OCI-LY3 (cell line): ENCODE results near the gene ASS1.

Experiments used
- H2AFZ ChIP-seq: fragments of 200-600, 300-600 bp; shearing (Covaris generic); 2 replicates; pipeline ENCODE4 v1.6.0; 2014; ENCODE audit warnings: antibody characterized with exemption, low read depth, low read length
- H3K27ac ChIP-seq: fragments of 200-600, 300-600 bp; sonication (generic); 2 replicates; pipeline ENCODE4 v1.5.1; 2014; ENCODE audit warnings: mild to moderate bottlenecking, low read length, moderate library complexity, mixed read lengths
- H3K27me3 ChIP-seq: fragments of 200-600, 300-600 bp; sonication (generic); 2 replicates; pipeline ENCODE4 v1.6.1; 2014; ENCODE audit warnings: low read depth, low read length, mixed read lengths
- H3K36me3 ChIP-seq: fragments of 200-600, 300-600 bp; sonication (generic); replicated peaks from 2 replicates; pipeline ENCODE3; 2014; ENCODE audit warnings: low read depth, low read length, mixed read lengths
- H3K4me1 ChIP-seq: fragments of 300-600, 200-600 bp; sonication (generic); 2 replicates; pipeline ENCODE4 v1.6.1; 2014; ENCODE audit warnings: low read length, mixed read lengths
- H3K4me2 ChIP-seq: fragments of 200-600, 300-600 bp; sonication (generic); 2 replicates; pipeline ENCODE4 v1.6.1; 2014; ENCODE audit warnings: low read length, mixed read lengths
- H3K4me3 ChIP-seq: fragments of 300-600, 200-600 bp; sonication (generic); 2 replicates; pipeline ENCODE4 v1.5.1; 2014; ENCODE audit warnings: antibody characterized with exemption, mild to moderate bottlenecking, low read length, moderate library complexity
- H3K79me2 ChIP-seq: fragments of 300-600, 200-600 bp; shearing (Covaris generic); 2 replicates; pipeline ENCODE4 v1.6.1; 2014; ENCODE audit warnings: mild to moderate bottlenecking, low read length, mixed read lengths
- H3K9ac ChIP-seq: fragments of 300-600, 200-600 bp; shearing (Covaris generic); 2 replicates; pipeline ENCODE4 v1.6.0; 2014; ENCODE audit warnings: mild to moderate bottlenecking, low read length, moderate library complexity
- H3K9me3 ChIP-seq: fragments of 200-600, 300-600 bp; shearing (Covaris generic); 2 replicates; pipeline ENCODE4 v1.6.1; 2014; ENCODE audit warnings: low read length, mixed read lengths; ENCODE audit not compliant: insufficient read depth
- H4K20me1 ChIP-seq: fragments of 200-600, 300-600 bp; sonication (generic); 2 replicates; pipeline ENCODE4 v1.6.1; 2016; ENCODE audit warnings: low read length, mixed read lengths; ENCODE audit not compliant: insufficient read depth
- EZH2phosphoT487 ChIP-seq: fragments of 200-600 bp; shearing (Covaris generic); IDR thresholded peaks from 2 replicates; pipeline ENCODE4 v1.6.1; 2018; ENCODE audit warnings: antibody characterized with exemption, mixed run types, low read depth
- TF ChIP-seq, protein P1 (sequence below): fragments of 200-600, 300-600 bp; sonication (generic); IDR thresholded peaks from 2 replicates; pipeline ENCODE4 v1.5.1; 2014; ENCODE audit warnings: antibody characterized with exemption, low read length, low read depth

ASS1 gene

GRCh38 chr9:130478736-130479575, 34.2 kb downstream of the ASS1 start:
- no peaks in the 10 kb centered on the region for H3K36me3 ChIP-seq
- TF ChIP-seq, protein P1, sequence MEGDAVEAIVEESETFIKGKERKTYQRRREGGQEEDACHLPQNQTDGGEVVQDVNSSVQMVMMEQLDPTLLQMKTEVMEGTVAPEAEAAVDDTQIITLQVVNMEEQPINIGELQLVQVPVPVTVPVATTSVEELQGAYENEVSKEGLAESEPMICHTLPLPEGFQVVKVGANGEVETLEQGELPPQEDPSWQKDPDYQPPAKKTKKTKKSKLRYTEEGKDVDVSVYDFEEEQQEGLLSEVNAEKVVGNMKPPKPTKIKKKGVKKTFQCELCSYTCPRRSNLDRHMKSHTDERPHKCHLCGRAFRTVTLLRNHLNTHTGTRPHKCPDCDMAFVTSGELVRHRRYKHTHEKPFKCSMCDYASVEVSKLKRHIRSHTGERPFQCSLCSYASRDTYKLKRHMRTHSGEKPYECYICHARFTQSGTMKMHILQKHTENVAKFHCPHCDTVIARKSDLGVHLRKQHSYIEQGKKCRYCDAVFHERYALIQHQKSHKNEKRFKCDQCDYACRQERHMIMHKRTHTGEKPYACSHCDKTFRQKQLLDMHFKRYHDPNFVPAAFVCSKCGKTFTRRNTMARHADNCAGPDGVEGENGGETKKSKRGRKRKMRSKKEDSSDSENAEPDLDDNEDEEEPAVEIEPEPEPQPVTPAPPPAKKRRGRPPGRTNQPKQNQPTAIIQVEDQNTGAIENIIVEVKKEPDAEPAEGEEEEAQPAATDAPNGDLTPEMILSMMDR: no peak
- no peak for TF ChIP-seq EZH2phosphoT487
- H3K4me1 ChIP-seq: no peaks in the 10 kb centered on the region
- H4K20me1 ChIP-seq: no peaks in the 10 kb centered on the region
- no peak overlapping the region for H3K27ac ChIP-seq
- no peaks in the 10 kb centered on the region for H3K9me3 ChIP-seq
- no peak overlapping the region for H3K4me2 ChIP-seq
- no peaks in the 10 kb centered on the region; the same call in 1 of the 2 replicates for H3K27me3 ChIP-seq
- no peak overlapping the region for H2AFZ ChIP-seq
- H3K79me2 ChIP-seq: no peaks in the 10 kb centered on the region
- H3K9ac ChIP-seq: no peak overlapping the region
- no peak overlapping the region for H3K4me3 ChIP-seq

GRCh38 chr9:130479587-130479986, 34.8 kb downstream of the ASS1 start:
- no peak for TF ChIP-seq EZH2phosphoT487
- TF ChIP-seq, protein P1: no peak
- Histone ChIP-seq H3K9me3 (no peaks in the 10 kb centered on the region), H3K4me1 (no peaks in the 10 kb centered on the region), H2AFZ (no peak overlapping the region), H3K36me3 (no peaks in the 10 kb centered on the region), H3K4me2 (no peak overlapping the region), H3K27ac (no peak overlapping the region), H3K27me3 (no peaks in the 10 kb centered on the region; the same call in 1 of the 2 replicates), H3K9ac (no peak overlapping the region), H3K79me2 (no peaks in the 10 kb centered on the region), H3K4me3 (no peak overlapping the region), H4K20me1 (no peaks in the 10 kb centered on the region)

DNA sequence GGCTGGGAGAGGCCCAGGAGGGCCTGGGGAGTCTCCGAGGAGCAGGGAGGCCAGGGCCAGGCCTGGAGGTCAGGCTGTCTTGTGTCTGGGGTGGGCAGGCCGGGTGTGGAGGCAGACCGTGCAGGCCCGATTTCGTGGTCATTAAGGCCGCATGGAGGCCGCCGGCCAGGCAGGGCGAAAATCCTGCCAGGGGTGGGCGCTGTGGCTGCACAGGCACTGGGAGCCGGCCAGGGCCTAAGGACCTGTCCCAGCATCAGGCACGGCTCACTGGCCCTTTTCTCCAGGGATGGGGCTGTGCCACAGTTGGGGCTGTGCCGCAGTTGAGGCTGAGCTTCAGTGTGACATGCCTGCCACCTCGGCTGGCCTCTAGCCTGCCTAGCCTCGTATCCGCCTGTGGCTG, 35.9 kb downstream of the ASS1 start:
- Histone ChIP-seq H3K4me3 (no peak overlapping the region), H3K27ac (no peak overlapping the region)

GRCh38 chr9:130482463-130482862, 37.7 kb downstream of the ASS1 start:
- Histone ChIP-seq H3K4me3 (no peak overlapping the region), H3K27me3 (no peaks in the 10 kb centered on the region; the same call in 1 of the 2 replicates), H3K9me3 (no peaks in the 10 kb centered on the region), H3K36me3 (no peaks in the 10 kb centered on the region), H3K9ac (no peak overlapping the region), H3K4me1 (no peaks in the 10 kb centered on the region), H3K4me2 (no peak overlapping the region), H4K20me1 (no peaks in the 10 kb centered on the region), H3K27ac (no peak overlapping the region), H3K79me2 (no peaks in the 10 kb centered on the region), H2AFZ (no peak overlapping the region)
- TF ChIP-seq, protein P1: no peak
- no peak for TF ChIP-seq EZH2phosphoT487

More for the DNA sequence above, 35.9 kb downstream of the ASS1 start:
- TF ChIP-seq EZH2phosphoT487: no peak
- TF ChIP-seq, protein P1: peak; percentile 31
- Histone ChIP-seq H2AFZ (no peak overlapping the region), H3K36me3 (no peaks in the 10 kb centered on the region), H3K79me2 (no peaks in the 10 kb centered on the region), H3K4me1 (no peaks in the 10 kb centered on the region), H3K27me3 (no peaks in the 10 kb centered on the region; the same call in 1 of the 2 replicates), H3K9me3 (no peaks in the 10 kb centered on the region), H3K4me2 (no peak overlapping the region), H4K20me1 (no peaks in the 10 kb centered on the region), H3K9ac (no peak overlapping the region)
